Adipose tissue (tissue), 3 donors: Measurements from ENCODE around the gene FBF1. TPM values are rescaled to one million over a fixed set of nuclear protein-coding genes. Genes with fewer than 3 reads are reported as not detected.

Source experiments
- H3K27ac ChIP-seq: one replicate; pipeline ENCODE4 v1.5.1; 2013; ENCODE audit warnings: low read depth, low read length
- WGBS, 3 donors: extraction: QIAGEN DNeasy Blood & Tissue Kit; methylation state at CpG; one replicate each; pipeline ENCODE4 v1.1.7; 2013; 5-methylcytosine and 5-hydroxymethylcytosine counted together
- polyA plus RNA-seq, 3 donors: library from polyadenylated mRNA; stranded (reverse); fragments of 200-250 nt; gene quantifications; one replicate each; pipeline ENCODE4 v1.2.3, GENCODE V29; 2013
- donor health status: healthy with polysubstance abuse.
- donor health status: Bipolar disorder and iron deficiency.
- donor health status: healthy.

The FBF1 gene
- polyA plus RNA-seq, 3 donors, result 2.5 to 5.5 (median 3.8) TPM

GRCh38 chr17:75920045-75920560, 20.7 kb downstream of the FBF1 start:
- WGBS, 3 donors, result 76 to 83% (median 79%) methylated on average over 11 of the region's 11 CpGs
- no peak overlapping the region for H3K27ac ChIP-seq

DNA sequence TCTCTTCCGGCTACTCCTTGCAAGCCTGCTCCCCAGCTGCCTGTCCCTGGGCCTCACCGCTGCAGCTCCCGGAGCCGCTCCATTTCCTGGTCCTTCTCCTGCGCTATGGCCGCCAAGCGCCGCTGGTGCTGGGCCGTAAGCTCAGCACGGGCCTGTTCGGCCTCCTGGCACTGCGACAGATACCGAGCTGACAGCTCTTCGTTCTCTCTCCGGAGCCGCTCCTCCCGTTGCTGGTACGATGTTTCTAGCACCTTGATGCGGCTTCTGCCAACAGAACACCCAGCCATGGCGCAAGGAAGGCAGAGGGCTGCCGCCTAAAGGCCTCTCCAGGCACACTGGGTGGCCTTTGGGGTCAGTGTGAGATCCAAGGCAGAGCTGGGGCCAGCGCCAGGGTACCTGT, 21.2 kb downstream of the FBF1 start:
- no peak overlapping the region for H3K27ac ChIP-seq
- WGBS, 3 donors, result 92 to 94% (median 93%) methylated on average over 22 of the region's 22 CpGs

DNA sequence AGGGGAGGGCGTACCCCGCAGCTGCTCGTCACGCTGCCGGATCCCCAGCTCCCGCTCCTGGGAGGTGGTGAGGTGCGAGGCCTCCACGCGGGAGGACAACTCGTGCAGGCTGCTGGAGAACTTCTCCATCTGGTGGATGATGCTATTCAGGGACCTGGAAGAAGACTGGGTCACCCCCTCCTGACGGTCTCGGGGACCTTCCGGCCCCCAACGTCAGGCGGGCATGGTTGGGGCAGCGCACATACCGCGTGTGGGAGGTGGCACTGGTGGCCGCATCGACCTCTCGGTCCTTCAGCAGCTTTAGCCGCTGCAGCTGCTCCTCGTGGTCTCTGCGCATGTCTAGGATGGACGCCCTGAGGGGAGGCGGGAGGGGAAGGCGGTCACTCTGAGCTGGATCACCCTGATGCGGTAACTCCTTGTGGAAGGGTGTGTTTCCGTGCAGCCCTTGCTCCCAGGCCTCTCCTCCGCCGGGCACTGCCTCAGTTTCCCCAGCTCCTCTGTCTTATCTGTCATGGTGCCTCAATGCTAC, 22.9 kb downstream of the FBF1 start:
- no peak overlapping the region for H3K27ac ChIP-seq
- 92 to 96% (median 94%) methylated on average over 30 to 31 of the region's 31 CpGs for WGBS, 3 donors

DNA sequence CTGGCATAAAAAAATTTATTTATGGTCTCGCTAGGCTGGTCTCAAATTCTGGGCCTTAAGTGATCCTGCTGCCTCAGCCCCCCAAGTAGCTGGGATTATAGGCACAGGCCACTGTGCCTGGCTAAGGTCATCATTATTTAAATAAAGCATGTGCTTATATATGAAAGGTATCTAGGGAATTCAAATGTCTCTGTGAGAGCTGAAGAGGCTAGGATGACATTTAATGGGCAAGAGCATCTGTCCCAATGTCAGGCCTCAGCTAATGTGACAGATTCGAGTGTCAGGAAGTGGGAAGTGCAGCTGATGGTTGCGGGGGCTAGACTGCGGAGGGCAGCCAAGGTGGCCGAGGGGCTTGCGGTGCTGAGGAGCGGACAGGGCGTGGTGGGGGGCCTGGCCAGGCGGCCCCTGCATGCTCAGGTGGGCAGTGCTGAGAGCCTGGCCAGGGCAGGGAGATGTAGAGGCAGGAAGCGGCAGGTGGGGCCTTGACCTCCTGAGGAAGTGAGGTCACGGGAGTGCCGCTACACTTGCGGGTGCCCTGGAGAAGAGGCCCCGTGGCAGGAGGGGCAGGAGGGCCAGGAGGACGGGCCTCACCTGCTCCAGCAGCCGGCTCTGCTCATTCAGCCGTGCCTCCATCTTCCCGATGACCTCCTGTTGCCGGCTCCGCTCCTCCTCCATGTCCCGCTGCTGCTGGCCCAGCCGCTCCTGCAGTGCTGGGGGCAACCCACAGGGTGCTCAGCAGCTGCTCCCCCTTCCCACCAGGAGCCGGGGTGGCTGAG, 23.5 kb downstream of the FBF1 start:
- 81 to 88% (median 83%) methylated on average over 18 to 23 of the region's 23 CpGs for WGBS, 3 donors
- H3K27ac ChIP-seq, result no peak overlapping the region

DNA sequence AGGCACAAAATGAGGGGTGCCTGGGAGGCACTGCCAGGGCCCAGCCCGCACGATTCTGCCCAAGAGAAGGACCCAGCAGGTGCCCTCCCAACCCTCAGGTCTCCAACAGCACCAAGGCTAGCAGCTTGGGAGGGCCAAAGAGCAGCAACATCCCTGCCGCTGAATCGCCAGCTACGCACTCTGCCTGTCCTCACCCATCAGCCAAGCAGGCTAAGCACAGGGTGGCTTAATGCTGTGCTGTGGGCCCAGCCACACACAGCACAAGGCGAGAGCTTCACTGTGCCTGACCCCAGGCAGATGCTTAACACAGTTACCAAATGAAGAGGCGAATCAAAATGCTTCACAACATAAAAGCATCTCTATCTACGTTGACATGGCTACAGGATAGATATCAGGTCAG, 25.6 kb downstream of the FBF1 start:
- no peak overlapping the region for H3K27ac ChIP-seq
- WGBS, 3 donors, result 86 to 91% (median 87%) methylated on average over 8 of the region's 8 CpGs

GRCh38 chr17:75914643-75915267, 26.1 kb downstream of the FBF1 start:
- no peak overlapping the region for H3K27ac ChIP-seq
- WGBS, 3 donors, result 95 to 96% (median 96%) methylated on average over 28 to 34 of the region's 34 CpGs

DNA sequence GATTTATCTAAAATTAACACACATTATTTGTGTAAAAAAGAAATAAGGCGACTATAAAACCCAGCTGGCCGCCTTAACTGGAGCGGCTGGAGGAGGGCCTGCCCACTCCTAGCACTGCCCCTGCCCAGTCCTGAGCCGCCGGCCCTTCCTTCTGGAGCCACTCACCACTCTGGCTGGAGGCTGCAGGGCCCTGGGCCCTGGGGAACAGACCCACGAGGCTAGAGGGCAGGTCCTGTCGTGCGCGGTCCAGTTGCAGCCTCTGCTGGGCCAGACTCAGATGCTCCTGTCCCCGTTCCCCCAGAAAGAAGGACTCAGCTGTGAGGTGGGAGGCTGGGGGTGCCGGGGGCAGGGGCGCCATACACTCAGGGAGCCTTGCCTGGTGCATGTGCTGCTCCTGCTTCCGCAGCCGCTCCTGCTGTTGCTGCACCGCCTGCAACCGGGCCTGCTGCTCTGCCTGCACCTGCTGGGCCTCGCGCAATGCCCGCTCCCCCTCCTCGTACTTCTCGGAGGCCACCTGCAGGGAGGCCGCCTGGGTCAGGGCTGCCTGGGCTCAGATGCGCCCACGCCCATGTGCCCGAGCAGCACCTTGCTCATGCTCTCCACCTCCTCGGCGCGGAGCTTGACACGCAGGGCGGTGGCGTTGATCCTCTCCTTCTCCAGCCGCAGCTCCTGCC, 27.2 kb downstream of the FBF1 start:
- no peak overlapping the region for H3K27ac ChIP-seq
- 92 to 95% (median 93%) methylated on average over 30 to 32 of the region's 32 CpGs for WGBS, 3 donors

DNA sequence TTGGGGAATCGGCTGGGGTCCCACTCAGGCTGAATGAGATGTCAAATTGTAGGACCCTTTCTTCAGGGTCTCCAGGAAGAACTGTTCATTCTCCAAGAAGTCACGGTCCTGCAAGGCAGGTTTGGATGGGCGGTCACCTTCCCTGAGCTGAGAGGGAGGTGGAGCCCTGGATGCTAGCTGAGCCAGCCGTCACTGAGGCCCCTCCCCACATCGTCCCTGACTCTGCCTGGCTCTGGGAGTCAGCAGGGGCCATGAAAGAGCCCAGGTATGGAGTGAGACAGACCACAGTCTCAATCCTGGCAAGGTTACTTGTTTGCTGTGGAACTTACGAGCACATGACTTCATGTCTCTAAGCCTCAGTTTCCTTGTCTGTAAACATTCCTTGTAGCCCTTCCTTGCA, 30.1 kb downstream of the FBF1 start:
- WGBS, 3 donors, result 78% methylated on average over 6 of the region's 6 CpGs
- H3K27ac ChIP-seq, result no peak overlapping the region

- no peak overlapping the region for H3K27ac ChIP-seq
- WGBS, 3 donors, result 63 to 75% (median 70%) methylated on average over 11 of the region's 11 CpGs
These were observed 31.0 kb downstream of the FBF1 start for GRCh38 chr17:75909812-75910274.

DNA sequence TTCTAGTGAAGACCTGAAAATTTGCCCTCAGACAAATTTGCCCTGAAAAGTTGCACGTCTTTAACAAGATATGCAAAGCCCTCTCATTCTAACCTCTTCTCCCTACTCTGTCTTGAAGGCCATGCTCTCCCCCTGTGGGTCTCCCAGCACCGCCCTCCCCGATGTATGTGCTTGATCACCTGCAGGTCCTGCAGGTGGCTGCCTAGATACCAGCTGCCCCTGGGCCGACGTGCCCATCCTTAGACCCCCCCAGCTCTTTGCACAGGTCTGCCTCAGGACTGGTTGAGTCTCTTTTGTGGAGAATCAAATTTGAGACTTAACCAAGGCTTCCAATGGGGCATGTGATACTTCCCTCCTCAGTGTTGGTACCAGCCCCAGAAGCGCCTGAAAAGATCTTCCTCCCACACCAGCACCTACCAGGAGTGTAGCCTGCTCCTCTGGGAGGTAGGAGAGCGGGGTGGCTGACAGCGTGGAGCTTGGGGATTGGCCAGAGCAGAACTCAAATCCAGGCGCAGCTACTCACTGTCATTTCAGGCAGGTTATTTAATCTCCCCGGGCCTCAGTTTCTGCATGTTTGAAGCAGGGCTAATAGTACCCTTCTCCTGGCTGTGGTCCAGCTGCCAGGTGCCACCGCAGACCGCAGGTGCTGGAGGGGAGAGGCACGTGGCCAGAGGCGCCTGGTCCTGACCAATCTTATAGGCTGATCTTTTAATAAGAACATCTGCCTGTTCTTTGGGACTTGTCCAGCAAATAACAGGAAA, 31.6 kb downstream of the FBF1 start:
- H3K27ac ChIP-seq, result no peak overlapping the region
- 66 to 87% (median 79%) methylated on average over 14 of the region's 14 CpGs for WGBS, 3 donors

- 67 to 75% (median 68%) methylated on average over 6 of the region's 6 CpGs for WGBS, 3 donors
- H3K27ac ChIP-seq, result no peak overlapping the region
These were observed 32.6 kb downstream of the FBF1 start for GRCh38 chr17:75908201-75908600.

- 83 to 89% (median 84%) methylated on average over 10 of the region's 10 CpGs for WGBS, 3 donors
- H3K27ac ChIP-seq, result no peak overlapping the region
These were observed 34.5 kb downstream of the FBF1 start for GRCh38 chr17:75906143-75906884.

- WGBS, 3 donors, result 2 to 3% (median 3%) methylated on average over 58 to 67 of the region's 69 CpGs
- peak within 1 kb of the TSS; percentile 69 for H3K27ac ChIP-seq
These were observed 35.9 kb downstream of the FBF1 start, which contains the start of gene MRPL38 for GRCh38 chr17:75904749-75905521. Gene MRPL38 (minus strand): TSS chr17:75904884. CDS start chr17:75904875, 9 bp downstream.

DNA sequence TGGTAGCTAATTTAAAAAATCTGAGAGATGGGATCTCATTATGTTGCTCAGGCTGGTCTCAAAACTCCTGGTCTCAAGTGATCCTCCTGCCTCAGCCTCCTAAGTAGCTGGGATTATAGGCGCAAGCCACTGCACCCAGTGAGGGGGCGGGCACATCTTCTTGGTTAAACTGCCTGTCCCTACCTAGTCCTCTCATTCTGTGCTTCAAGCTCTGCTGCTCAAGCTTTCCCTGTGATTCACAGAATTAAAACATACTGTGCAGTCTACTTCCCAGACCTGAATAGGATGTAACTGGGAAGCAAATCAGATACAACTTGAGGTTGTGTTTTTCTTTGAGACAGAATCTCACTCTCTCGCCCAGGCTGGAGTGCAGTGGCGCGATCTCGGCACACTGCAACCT, 38.4 kb downstream of the FBF1 start:
- no peak overlapping the region for H3K27ac ChIP-seq
- 94 to 96% (median 95%) methylated on average over 6 of the region's 6 CpGs for WGBS, 3 donors

GRCh38 chr17:75901727-75902126, 39.1 kb downstream of the FBF1 start:
- 89 to 92% (median 90%) methylated on average over 18 of the region's 18 CpGs for WGBS, 3 donors

GRCh38 chr17:75900691-75901533, 39.9 kb downstream of the FBF1 start:
- WGBS, 3 donors, result 79 to 90% (median 90%) methylated on average over 13 of the region's 13 CpGs
- H3K27ac ChIP-seq, result no peak overlapping the region

More at GRCh38 chr17:75901727-75902126, 39.1 kb downstream of the FBF1 start:
- no peak overlapping the region for H3K27ac ChIP-seq
